Stimulated activated CD4-positive, alpha-beta T cell treated with anti-CD3 and anti-CD28 coated beads, Interleukin-1b, Interleukin-23, amount 100 ng/mL, for 24 hours (primary cell): ENCODE data around the gene KRTAP5-9.
"Not testable (repeated sequence)": the region's sequence is repeated elsewhere in the genome, so short reads cannot be mapped to it uniquely, and the experiment has no call there.

Experiments used
- DNase-seq, 4 experiments: peaks; one replicate each; pipeline ENCODE4 v3.0.0-alpha.2; 2020; ENCODE audit warnings: low read depth in 4 of 4, low spot score in 1 of 4

Gene KRTAP5-9

DNA sequence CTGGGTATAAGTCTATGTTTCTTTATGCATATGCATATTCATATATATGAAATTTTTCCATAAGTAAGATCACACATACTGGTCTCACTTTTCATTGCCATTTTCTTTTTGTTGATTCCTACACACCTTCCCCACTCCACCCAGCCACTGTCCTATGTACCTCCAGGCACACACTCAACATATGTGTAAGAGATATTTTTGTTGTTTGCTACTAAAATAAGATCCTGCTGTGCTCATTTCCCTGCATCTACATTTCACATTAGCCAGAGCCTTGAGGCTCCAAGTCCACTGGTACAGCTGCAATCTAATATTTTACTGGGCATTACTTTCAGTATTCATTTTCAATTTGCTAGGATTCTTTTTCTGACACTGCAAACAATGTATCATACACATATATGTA, 9.0 kb downstream of the KRTAP5-9 start:
- DNase-seq: no peak

DNA sequence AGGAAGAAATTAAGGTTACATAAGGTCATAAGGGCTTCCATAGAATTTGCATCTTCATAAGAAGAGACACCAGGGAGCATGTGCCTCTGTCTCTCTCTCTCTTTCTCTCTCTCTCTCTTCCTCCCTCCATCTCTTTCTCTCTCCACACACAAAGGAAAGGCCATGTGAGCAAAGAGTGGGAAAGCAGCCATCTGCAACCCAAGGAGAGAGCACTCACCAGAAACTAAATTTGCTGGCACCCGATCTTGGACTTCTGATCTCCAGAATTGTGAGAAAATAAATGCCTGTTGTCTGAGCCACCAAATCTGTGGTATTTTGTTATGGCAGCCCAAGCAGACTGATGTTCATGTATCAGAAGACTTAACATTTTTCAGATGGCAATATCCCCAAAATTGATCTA, 10.8 kb downstream of the KRTAP5-9 start:
- no peak for DNase-seq

DNA sequence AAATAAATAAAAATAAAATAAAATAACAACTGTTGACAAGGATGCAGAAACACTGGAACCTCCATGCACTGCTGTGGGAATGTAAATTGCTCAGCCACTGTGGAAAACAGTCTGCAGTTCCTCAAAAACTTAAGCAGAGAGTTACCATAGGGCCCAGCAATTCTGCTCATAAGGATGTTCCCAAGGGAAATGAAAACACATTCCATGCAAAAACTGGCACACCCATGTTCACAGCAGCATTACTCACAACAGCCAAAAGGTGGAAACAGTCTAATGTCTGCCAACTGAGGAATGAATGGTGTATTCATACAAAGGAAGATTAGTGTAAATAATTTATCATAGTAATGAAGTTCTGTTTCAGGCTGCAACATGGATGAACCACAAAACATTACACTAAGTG, 13.9 kb downstream of the KRTAP5-9 start:
- DNase-seq: no peak

DNA sequence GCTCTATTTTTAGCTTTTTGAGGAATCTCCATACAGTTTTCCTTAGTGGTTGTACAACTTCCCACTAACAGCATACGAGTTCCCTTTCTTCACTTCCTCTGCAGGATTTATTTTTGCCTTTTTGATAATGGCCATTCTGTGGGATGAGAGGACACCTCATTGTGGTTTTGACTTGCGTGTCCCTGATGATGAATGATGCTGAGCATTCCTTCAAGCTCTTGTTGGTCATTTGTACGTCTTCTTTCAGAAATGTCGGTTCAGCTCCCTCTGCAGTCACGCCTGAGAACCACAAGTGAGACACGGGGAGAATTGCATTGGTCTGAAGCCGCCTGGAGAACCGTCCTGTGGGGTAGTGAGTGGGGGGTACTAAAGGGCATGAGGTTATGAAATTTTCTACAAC, 15.2 kb downstream of the KRTAP5-9 start:
- DNase-seq: no peak

DNA sequence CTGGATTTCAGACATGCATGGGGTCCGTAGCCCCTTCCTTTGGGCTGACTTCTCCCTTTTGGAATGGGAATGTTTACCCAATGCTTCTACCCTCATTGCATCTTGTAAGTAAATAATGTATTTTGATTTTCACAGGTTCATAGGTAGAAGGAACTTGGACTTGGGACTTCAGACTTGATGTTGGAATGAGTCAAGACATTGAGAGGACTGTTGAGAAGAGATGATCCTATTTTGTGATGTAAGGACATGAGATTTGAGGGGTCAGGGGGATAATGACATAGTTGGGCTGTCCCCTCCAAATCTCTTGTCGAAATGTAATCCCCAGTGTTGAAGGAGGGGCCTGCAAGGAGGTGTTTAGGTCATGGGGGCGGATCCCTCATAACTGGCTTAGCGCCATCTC, 16.2 kb downstream of the KRTAP5-9 start:
- DNase-seq: no peak

DNA sequence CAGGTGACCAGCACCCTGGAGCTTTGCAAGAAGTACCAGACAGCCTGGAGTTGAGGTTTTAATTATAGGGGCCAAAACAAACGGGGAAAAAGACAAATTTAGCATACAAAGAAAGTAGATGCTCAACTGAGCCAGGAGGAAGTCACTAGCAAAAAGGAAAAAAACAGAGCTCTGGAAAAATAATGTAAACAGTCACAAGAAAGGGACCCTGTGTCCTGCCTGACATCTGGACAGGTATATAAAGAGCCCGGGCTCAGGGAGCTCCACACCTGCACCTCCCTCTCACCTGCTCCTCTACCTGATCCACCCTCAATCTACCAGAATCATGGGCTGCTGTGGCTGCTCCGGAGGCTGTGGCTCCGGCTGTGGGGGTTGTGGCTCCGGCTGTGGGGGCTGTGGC, 17.0 kb downstream of the KRTAP5-9 start, which contains the start of gene KRTAP5-10:
Gene KRTAP5-10, plus strand, starts transcription at position 301 of the 400 bp plus-strand sequence. Its CDS starts 25 bp downstream, at position 326.
- no peak for DNase-seq

DNA sequence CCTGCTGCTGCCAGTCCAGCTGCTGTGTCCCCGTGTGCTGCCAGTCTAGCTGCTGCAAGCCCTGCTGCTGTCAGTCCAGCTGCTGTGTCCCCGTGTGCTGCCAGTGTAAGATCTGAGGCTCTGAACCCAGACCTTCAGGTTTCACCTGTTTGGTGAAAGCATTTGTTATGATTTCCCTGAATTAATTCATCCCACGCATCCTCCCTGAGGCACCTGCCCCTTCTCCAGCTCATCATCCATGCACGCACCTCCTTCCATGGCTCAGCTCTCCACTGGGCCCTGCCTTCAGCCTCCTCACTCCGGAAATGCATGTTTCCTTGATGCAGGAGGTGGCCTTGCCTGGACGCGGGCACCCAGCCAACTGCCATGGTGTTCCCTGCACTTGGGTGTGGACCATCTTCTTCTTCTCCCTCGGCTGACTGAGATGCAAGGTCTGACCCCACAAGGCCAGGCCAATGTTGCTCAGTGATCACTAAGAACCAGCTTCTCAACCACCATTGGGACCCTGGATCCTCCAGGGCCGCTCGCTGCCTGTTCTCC, 17.9 kb downstream of the KRTAP5-9 start:
- no peak for DNase-seq

DNA sequence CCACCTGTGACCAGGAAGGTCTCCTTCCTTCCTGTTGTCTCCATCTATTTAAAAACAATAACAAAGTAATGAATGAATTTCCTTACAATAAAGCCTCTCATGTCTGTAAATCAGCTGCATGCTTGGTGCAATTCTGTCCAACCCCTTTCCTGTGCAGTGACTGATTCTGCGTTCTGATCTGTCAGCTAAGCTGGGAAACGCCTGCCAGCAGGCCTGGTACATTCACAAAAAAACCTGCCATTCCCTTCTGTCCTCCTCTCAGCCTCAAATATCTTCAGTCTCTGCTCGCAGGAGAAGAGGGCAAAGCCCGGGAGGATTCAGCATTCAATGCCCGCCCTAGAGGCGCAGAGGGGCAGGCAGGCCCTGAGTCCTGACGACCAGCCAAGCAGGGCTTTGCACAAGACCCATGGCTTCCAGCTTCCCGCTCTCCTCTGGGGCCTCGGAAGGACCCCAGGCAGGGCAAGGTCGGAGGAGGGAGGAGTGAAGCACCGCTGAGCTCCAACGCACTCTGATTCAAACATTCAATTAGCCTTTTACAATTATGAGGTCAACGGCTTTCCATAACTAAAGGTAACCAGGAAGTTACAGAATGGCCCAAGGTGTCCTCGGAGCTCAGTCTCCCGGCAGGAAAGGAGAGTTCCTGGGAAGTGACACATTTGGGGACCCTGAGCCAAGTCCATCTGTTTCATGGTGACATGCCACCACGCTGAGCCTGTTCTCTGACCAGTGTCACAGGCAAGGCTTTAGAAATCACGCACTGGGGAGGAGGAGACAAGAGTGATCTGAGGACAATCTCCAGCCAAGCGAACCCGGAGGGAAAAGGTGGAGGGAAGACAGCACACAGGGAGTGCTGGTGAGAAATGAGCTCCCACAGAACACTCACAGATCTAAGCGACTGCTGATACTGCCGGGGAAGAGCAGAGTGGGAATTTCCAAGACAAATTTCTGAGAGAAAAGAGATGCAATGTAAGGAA, 18.7 kb downstream of the KRTAP5-9 start:
- not testable (repeated sequence) for DNase-seq

DNA sequence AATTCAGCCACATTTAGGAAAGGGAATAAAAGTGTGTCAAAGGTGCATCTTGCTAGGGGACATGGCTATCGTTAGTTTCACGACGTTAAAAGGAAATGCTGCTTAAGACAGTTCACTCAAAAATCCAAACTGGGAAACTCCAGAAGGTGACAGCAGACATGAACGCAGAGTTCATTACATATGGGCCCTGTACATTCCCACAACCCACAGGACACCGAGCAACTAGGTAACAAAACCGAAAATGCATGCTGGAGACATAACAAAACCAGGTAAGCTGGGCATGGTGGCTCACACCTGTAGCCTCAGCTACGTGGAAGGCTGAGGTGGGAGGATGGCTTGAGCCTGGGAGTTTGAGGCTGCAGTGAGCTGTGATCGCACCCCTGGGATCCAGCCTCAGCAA, 19.4 kb downstream of the KRTAP5-9 start:
- DNase-seq: not testable (repeated sequence)

DNA sequence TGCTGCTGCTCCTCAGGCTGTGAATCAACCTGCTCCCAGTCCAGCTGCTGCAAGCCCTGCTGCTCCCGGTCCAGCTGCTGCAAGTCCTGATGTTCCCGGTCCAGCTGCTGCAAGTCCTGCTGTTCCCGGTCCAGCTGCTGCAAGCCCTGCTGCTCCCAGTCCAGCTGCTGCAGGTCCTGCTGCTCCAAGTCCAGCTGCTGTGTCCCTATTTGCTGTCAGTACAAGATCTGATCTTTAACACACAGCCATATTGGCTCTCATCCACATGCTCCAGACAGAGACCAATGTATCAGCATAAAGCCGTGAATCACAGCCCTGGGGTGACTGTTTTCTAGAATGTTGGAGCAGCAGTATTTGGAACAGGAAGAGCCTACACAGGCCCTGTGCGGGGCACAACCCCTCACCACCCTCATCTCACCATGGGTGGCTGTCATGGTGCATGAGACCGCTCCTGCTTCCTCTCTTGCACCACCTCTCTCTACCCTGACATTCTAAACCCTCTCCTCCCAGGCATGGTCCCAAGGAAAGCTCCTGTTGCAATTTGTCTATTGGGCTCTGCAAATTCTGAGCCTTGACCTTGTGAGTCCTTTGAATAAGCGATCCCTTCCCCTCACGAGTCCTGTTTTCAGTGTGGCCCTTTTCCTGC, 20.6 kb downstream of the KRTAP5-9 start:
- no peak for DNase-seq

DNA sequence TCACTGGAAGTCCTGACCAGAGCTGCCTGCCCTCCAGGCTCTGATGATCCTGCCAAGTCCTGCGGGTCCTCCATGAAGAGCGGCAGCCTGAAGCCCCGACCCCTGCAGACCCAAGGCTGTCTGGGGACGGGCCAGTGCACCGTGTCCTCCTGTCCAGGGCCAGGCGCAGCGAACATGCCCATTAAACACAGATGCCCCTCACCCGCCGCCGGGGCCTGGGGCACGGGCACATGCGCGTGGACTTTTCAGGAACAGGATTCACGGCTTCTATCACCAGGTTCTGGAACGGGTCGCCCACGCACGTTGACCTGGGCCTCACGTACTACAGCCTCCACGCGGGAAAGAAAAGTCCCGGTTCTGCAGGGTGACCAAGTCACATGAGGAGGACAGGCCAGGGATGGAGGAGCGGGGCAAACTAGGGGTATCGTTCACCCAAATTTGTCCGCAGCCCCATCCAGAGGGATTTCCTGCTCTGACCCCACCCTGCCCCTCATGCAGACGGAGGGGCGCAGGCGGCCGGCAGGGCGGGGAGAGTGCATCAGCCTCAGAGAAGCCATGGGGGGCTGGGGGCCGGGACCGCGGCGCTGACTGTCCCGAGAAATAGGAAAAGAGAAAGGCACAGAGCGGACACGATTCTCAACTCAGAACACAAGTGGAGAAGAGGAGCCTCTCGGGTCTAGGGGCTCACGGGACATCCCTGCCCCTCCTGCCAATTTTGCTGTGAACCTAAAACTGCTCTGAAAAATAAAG, 23.1 kb downstream of the KRTAP5-9 start:
- not testable (repeated sequence) for DNase-seq

DNA sequence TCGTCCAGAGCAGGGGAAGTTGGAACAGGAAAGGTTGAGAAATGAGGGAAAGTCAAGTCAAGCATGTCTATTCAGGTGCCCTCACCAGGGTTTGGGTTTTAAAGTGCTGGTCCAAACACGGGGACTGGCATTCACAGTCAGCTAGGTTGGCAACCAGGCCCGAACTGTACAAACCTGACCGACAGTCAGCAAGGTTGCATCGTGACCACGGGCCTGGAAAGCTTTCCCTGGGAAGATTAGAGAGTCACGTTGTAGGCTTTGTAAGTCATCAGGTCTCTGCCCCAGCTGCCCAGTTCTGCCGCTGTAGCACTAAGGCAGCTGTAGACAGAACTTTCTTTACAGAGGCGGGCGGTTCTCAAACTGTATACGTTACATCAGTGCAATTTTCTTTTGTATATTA, 24.6 kb downstream of the KRTAP5-9 start:
- no peak for DNase-seq

DNA sequence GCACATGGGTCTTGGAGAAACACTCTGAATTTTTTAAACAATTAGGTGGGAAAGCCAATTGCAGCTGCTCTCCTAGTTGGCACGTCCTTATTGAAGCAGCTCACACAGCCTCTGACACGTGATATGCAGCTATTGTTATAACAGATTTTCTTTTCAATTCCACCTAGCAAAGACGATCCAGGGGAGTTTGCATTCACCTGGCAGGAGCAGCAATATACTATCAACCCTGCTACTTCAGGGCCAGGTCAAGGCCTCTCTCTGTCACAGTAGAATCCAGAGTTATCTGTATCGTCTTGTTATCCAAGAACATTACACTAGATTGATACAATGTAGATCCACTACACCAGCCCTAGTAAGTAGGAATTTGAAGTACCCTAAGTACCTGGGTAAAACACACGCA, 26.2 kb downstream of the KRTAP5-9 start:
- no peak for DNase-seq

DNA sequence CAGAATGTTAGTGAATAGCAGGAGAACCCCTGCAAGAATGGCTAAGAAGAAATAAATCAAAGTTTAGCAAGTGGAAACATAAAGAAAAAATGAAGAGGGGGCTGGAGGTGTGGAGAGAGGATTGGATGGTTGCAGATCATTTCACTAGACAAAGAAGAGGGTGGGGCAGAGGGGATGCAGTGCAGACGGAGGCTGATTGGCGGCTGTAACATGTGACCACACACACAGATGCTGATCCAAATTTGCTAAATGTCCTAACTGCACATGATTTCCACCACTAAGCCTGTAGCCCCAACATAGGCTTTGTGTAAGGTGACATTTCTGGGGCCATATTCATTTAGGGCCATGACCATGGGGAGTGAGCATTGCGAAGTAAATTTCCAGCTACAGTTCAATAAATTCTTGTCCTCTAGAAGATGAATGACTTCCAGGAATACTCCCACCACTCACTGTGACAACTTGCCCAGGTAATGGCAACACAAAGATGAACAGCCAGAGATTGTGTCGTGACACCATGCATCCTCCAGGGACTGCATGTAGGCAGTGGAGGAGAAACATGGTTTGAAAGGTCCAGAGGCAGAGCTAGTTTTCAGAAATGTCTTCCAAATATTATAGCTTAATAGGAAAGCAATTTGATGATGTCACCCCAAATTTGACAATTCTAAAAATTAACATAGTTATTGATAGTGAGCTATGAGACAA, 27.7 kb downstream of the KRTAP5-9 start:
- DNase-seq: no peak

DNA sequence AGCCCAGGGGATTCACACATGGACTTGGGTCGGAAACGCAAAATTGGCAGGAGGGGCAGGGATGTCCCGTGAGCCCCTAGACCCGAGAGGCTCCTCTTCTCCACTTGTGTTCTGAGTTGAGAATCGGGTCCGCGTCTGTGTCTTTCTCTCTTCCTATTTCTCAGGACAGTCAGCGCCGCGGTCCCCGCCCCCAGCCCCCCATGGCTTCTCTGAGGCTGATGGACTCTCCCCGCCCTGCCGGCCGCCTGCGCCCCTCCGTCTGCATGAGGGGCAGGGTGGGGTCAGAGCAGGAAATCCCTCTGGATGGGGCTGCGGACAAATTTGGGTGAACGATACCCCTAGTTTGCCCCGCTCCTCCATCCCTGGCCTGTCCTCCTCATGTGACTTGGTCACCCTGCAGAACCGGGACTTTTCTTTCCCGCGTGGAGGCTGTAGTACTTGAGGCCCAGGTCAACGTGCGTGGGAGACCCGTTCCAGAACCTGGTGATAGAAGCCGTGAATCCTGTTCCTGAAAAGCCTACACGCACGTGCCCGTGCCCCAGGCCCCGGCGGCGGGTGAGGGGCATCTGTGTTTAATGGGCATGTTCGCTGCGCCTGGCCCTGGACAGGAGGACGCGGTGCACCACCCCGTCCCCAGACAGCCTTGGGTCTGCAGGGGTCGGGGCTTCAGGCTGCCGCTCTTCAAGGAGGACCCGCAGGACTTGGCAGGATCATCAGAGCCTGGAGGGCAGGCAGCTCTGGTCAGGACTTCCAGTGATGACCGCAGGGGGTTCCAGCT, 28.7 kb downstream of the KRTAP5-9 start:
- DNase-seq: not testable (repeated sequence)

DNA sequence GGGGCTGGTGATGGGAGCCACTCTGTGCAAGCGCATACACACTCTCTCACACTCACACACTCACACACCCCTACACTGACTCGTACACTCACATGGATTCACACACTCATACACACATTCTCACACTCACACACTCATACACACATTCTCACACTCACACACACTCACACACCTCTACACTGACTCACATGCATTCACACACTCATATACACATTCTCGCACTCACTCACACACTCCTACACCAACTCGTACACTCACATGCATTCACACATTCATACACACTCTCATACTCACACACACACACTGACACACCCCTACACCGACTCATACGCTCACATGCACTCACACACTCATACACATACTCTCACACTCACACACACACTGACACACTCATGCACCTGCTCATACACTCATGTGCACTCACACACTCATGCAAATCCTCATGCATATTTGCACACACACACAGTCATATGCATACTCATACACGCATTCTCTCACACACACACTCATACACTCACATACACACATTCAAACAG, 29.3 kb downstream of the KRTAP5-9 start:
- DNase-seq: no peak

DNA sequence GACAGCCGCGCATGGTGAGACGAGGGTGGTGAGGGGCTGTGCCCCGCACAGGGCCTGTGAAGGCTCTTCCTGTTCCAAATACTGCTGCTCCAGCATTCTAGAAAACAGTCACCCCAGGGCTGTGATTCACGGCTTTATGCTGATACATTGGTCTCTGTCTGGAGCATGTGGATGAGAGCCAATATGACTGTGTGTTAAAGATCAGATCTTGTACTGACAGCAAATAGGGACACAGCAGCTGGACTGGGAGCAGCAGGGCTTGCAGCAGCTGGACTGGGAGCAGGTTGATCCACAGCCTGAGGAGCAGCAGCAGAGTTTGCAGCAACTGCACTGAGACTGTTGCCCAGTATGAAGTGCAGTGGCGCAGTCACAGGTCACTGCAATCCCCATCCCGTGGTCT, 31.3 kb downstream of the KRTAP5-9 start:
- DNase-seq: not testable (repeated sequence)

DNA sequence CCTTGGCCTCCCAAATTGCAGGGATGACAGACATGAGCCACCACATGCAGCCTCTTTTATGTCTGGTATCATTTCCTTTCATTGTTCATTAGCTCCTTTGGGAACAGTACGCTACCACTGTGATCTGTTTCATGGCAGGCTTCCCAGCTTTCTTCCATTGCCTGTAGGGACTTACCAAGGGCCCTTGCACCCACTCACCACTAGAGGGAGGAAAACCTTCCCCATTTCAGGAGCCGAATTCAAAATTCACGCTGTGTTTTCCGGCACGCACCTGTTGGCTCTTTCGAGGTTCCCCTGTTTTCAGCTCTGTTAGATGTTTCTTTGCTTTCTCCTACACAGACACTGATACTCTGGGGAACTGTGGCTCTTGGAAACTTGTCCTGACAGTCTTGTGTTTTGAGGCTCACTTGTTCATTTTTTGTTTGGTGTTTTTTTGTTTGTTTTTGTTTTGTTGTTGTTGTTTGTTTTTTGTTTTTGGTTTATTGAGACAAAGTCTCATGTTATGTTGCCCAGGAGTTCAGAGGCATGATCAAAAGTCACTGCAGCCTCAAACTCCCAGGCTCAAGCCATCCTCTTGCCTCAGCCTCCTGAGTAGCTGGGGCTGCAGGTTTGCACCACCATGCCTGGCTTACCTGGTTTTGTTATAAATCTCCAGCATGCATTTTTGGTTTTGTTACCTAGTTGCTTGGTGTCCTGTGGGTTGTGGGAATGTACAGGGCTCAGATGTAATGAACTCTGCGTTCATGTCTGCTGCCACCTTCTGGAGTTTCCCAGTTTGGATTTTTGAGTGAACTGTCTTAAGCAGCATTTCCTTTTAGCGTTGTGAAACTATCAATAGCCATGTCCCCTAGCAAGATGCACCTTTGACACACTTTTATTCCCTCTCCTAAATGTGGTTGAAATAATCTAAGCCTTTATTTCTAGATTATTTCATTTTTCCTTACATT, 32.1 kb downstream of the KRTAP5-9 start:
- DNase-seq: no peak

DNA sequence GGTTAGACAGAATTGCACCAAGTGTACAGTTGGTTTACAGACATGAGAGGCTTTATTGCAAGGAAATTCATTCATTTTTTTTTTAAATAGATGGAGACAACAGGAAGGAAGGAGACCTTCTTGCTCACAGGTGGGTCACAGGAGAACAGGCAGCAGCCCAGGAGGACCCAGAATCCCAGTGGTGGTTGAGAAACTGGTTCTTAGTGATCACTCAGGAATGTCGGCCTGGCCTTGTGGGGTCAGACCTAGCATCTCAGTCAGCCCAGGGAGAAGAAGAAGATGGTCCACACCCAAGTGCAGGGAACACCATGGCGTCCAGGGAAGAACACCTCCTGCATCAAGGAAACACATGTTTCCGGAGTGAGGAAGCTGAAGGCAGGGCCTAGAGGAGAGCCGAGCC, 33.6 kb downstream of the KRTAP5-9 start:
- no peak for DNase-seq
